ENCODE results near the gene NOL9.

GRCh38 chr1:6488602-6489382 is 65.5 kb downstream of the NOL9 start:
- TF ChIP-seq EZH2 (IDR thresholded peaks at IDR 0.05): no peak
- TF ChIP-seq POLR2AphosphoS5 (IDR thresholded peaks at IDR 0.05; ENCODE audit: borderline replicate concordance, low read depth, low read length): no peak
- no peak for TF ChIP-seq FOXP2 (optimal IDR thresholded peaks at IDR 0.05; ENCODE audit: control extremely low read depth, extremely low read length, insufficient read depth)
